ENCODE data around the gene TIMM23B.
"Not testable (repeated sequence)": the region's sequence is repeated elsewhere in the genome, so short reads cannot be mapped to it uniquely, and the experiment has no call there.

TIMM23B gene, protein sequence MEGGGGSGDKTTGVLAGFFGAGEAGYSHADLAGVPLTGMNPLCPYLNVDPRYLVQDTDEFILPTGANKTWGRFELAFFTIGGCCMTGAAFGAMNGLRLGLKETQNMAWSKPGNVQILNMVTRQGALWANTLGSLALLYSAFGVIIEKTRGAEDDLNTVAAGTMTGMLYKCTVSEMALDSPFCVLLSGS

DNA sequence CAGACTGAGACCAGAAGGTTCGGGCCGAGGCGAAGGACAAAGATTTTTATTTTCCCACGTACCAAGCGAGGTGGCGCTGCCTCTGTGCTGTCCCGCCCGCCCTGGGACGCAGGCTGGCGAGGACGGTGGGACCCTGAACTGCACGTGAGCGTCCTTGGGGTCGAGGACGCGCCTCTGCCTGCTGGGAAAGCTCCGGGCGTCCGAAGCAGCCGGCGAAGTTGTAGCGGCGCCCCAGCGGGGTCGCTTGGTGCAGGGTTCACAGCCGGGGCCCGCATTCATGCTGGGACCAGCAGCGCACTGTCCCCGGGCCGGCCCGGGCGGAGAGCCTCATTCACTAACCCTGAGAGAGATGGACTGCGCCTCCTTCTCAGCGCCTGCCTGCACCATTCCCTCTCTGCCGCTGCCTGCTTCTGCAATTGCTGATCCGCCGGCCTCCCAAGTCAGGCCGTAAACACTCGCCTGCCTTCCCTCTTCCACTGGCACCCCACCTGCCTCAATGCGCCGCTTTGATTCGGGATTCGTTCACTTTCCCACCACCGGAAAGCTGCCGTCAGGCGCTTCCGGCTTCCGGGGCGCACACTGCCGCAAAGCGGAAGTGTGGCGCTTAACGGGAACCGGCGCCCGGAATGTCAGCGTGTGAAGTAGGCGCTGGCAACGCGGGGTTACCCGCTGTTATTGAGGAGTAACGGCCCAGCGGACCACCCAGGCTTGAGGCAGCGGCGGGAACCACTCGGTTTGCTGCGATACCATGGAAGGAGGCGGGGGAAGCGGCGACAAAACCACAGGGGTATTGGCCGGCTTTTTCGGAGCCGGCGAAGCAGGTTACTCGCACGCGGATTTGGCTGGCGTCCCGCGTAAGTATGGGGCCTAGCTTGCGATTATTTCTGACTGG lies at the start of gene TIMM23B, which contains the start of gene PARG:
TIMM23B (plus strand) TSS at position 607 of the 892 bp plus-strand sequence; CDS start at position 749, 142 bp downstream.
PARG (minus strand) TSS at position 581 of the 892 bp plus-strand sequence; CDS start at position 279, 302 bp downstream.
- peak; percentile 12 to 74 for DNase-seq

DNA sequence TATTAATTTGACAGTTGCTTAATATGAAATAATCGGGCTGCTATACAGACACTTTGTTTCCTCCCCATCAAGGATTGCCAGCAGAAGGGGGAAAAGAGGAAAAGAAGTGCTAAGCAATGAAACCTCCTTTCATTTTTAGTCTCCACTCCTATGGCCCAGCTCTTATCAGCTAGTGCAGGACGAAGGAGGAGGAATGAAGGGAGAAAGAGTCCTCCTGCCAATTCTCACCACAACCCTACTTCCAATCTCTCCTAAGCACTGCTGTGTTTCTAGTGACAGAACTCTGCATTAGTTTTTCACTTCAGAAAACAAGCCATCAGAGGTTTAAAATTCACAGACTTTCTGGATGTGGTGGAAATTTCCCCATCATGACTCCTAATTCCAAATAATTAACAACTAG lies 41.9 kb upstream of the TIMM23B start:
- not testable (repeated sequence) for DNase-seq

DNA sequence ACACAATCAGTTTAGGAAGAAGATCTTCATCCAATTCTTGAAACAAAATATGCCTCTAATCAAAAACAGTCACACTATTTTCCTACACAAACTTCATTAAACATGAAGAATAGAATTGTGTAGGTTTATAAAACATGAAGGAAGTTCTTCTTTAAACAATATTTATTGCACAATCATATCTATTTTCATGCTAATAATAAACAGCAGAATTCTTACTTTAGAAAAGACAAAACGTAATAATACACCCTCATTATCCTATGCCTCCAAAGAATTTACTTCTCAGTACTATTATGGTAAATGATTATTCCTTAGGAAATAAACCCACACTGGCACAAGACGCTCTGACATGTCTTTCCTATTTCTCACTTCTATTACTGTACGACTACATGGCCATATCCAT lies 41.4 kb upstream of the TIMM23B start:
- DNase-seq: not testable (repeated sequence)

DNA sequence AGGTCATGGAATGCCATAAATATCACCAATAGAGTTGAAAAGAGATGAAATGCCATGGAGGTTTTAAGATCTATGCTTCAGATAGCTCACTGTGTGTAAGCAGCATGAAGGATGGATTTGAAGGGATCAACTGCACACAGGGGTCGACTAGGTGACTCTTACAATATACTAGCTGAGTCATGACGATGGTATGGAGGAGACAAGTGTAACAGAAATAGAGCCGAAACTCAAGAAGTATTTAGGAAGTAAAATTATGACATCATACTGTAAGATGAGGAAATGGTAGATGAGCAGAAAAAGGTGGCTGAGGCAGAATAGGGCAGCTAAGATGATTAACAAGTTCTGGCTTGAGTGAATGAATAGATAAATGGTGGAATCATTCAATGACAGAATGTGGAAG lies 38.0 kb upstream of the TIMM23B start:
- DNase-seq: not testable (repeated sequence)

DNA sequence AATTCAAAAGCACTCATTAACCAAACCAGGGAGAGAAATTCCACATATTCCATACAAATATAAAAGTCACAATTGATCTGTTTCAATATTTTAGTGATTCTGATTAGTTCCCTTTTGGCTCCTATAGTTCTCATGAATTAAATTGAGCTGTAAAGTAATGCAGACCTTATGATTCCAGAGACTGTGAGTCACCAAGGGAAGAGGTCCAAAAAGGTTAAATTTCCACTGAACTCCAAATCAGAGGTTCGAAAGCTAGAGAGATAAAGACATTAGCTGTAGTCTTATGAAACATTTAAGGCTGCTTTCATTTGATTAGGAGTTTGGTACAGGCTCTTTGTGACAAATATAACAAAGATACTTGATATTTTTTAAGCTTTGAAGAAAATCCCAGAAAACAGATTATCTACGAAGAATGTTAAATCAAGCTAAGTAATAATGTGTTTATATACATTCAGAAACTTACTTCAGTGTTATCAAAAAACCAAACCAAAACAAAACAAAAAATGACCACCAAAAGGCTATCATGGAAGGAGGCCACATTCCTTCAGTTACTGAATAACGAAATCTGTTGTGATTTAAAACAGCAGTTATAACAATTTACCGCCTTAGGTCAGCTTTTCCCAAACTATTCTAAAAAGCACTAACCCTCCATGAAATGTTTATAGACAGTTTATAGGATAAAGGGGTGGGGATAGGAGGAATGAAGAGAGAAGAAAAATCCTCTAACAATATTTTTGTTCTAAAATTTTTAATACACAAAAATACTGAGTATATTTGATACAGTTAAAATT lies 33.4 kb upstream of the TIMM23B start:
- DNase-seq: not testable (repeated sequence)

DNA sequence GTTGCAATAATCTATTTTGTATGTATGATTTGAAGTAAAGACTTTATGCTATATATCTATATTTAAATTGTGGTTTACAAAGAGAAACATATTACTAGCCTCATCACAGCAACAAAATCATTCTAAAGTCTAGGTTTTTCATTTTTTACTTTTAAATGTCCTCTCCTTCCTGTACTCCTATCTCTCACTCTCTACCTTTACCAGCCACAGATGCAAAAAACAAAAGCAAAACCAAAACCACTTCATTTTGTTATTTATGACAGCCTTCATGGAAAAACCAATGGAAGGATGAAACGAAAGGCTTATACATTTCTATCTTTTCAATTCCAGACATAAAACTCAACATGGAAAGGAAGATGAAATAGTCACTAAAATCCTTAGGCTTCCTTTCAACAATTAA lies 31.6 kb upstream of the TIMM23B start:
- not testable (repeated sequence) for DNase-seq

DNA sequence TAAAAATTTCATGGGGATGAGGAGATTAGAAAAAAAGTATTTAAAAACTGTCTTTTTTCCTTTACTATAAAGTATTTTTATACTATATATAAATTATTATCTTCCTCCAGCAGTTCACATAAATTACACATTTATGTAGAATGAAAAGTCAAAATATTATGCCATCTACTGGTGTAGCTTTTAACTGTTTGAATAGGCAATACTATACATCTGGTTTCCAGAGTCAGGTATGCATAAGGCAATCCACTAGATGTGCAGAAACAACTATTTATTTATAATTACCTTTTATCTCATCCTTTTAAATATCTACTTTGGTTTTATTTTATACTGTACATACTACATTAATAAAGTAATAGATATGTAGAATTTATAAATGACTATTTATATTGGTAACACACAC lies 25.4 kb upstream of the TIMM23B start:
- not testable (repeated sequence) for DNase-seq

DNA sequence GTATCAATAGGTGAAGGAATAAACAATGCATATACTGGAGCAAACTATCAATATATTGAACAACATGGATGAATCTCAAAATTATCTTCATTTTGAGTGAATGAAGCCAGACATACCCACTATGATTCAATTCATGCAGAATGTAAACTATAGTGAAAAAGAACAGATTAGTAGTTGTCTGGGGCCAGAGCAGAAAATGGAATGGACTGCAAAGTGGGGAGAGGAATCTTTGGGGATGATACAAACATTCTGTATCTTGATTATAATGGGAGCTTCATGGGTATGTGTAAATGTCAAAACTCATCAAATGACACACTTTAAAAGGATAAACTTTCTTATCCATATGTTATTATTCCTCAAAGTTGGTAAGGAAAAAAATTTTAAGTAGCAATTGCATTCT lies 23.9 kb upstream of the TIMM23B start:
- DNase-seq: not testable (repeated sequence)

DNA sequence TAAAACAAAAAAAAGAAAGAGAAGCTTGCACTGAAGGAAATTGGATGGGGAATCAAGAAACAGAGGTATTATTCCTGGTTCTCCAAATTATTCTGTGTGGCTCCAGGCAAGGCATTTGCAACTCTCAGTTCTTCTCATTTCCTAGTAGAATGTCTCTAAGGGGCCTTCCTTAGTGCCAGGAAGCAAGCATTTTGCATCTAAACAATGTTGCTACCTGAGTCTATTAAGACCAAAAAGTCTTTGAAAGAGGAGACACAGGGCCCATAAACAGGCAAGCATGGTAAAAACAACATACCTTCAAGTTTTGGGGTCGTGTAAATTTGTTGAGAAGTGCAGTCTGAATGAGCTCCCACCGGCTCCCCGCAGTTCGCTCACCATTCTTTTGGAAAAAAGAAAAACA lies 19.8 kb upstream of the TIMM23B start:
- DNase-seq: not testable (repeated sequence)

DNA sequence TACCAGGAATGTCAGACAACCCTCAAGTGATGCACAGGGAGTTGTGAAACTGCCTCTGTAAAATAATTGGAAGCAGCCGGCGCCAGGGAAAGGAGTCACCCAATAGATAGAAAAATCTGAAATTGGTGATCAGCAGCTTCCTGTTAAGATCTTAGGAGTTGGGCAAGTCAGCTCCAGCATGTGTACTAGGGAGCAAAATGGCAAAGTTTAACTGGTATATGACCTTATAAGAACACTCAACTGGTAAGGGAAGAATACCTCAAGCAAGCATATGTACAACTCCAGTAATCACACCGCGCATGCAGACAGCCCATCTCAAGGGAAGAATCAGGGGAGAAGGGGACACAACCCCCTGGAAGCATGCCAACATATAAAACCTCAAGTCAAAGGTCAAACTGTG lies 18.3 kb upstream of the TIMM23B start:
- DNase-seq: not testable (repeated sequence)

DNA sequence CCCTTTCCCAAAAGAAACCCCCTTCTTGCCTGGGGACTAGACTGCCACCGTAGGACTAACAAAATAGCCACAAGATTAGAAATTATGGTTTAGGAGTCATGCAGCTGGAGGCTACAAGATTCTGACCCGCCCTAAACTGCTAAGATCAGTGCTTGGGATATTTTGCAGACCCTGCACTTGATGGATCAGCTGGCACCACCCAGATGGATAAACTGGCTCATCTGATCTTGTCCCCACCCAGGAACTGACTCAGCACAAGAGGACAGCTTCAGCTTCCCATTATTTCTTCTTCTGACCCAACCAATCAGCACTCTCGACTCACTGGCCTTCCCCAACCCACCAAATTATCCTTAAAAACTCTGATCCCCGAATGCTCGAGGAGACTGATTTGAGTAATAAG lies 10.6 kb upstream of the TIMM23B start:
- DNase-seq: not testable (repeated sequence)

DNA sequence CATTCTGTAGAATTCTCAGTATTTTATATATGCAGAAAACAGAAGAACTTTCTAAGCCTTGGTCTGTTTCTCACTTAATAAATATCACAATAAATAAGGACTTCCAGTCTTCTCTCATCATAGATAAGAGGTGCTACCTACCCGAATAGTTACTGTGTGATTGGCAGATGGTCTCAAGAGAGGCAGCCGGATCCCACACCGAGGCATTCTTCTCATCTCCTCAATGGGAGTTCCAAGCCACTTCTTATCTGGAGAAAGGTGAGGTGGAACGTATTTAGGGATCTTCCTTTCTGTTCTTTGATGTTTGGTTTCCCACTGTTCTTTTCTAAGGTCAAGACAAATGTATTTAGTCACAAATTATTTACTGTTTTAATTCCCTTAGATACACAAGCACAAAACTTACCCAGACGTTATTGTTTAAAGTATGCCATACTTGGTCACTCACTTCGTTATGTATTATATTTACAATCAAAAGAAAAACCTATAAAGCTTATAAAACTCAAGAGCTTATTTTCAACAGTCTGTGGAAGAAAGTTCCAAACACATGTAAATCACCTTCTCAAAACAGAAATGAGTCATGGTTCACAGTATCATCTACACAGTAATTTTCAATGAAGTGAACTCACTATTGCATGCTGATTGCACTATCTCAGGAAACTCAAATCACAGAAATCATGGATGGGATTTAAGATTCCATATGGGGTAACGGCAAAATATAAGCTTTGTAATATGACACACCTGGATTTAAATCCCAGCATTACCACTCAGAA lies 9.7 kb upstream of the TIMM23B start:
- not testable (repeated sequence) for DNase-seq

DNA sequence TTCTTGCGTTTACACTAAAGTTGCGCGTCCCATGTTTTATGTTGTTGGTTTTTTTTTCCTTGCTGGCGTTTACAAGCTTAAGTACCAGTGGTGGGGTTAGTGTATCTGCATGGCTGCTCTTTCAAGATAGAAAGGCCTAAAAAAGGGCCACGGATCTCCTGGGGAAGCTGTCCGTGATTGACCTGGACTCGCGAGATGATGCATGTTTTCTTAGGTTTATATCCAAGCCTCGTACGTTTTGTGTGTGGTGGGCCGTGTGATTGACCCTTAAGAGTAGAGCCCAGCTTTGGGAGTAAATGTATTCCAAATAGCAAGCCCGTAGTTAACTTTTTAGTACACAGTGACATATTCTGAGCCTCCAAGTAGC lies 469 bp downstream of the TIMM23B start:
- not testable (repeated sequence) for DNase-seq

DNA sequence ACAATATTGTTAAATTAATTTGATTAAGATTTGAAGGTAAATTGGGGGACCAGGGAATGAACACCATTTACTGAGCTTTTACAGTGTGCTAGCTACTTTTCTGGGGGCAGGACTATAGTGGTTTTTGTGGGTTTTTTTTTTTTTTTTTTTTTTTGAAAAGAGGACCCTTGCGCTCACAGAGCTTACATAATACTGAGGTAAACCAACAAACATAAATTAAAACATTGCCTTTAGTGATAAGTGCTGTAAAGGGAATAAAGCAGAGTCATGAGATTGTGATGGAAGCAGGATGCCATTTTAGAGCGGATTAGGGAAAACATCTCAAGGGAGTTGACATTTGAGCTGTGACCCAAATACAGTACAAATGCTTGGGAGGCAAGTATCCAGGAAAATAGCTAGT lies 1.8 kb downstream of the TIMM23B start:
- DNase-seq: not testable (repeated sequence)

DNA sequence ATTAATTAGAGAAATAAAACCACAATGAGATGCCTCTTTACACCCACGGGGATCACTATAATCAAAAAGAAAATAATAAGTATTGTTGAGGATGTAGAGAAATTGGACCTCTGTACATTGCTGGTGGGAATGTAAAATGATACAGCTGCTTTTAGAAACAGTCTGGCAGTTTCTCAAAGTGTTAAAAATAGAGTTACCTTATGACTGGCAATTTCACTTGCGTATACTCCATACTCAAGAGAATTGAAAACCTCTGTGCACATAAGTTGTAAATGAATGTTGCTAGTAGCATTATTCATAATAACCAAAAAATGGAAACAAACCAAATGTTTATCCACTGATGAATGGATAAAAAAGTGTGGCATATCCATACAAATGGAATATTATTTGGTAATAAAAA lies 6.3 kb downstream of the TIMM23B start:
- not testable (repeated sequence) for DNase-seq

DNA sequence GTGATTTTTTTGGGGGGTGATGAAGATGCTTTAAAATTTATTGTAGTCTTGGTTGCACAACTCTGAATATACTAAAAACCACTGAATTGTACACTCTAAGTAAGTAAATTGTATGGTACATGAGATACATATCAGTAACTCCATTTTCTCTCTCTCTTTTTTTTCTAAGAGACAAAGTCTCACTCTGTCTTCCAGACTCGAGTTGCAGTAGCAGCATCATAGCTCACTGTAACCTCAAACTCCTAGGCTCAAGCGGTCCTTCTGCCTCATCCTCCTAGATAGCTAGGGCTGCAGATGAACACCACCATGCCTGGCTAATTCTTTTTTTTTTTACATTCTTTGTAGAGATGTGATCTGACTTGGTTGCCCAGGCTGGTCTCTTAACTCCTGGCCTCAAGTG lies 6.9 kb downstream of the TIMM23B start:
- not testable (repeated sequence) for DNase-seq

DNA sequence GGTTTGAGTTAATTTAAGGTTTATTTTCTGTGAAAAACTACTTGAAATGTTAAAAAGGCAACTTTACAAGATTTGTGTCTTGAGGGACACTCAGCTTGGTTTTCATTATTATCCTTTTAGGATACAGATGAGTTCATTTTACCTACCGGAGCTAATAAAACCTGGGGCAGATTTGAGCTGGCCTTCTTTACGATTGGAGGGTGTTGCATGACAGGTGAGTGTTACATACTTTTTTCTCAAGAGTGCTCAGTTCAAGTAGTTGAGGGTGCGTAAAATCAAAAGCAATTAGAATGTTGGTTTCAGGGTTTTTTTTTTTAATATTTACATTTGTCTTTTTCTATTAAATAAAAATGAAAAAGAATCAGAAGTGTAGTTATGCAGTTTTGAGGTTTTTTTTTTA lies 10.2 kb downstream of the TIMM23B start:
- not testable (repeated sequence) for DNase-seq

DNA sequence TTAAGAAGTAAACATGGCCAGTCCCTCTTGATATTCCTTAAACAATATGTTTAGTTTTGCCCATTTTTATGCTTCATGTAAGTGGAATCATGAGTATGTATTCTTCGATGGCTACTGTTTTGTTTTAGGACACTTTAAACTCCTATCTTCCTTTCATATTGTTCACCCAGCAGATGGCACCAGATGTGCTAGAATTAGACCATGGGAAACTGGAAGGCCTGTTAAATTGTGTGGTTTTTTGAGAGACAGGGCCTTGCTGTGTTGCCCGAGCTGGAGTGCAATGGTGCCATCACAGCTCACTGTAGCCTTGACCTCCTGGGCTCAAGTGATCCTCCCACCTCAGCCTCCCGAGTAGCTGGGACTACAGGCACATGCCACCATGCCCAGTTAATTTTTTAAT lies 11.3 kb downstream of the TIMM23B start:
- not testable (repeated sequence) for DNase-seq

DNA sequence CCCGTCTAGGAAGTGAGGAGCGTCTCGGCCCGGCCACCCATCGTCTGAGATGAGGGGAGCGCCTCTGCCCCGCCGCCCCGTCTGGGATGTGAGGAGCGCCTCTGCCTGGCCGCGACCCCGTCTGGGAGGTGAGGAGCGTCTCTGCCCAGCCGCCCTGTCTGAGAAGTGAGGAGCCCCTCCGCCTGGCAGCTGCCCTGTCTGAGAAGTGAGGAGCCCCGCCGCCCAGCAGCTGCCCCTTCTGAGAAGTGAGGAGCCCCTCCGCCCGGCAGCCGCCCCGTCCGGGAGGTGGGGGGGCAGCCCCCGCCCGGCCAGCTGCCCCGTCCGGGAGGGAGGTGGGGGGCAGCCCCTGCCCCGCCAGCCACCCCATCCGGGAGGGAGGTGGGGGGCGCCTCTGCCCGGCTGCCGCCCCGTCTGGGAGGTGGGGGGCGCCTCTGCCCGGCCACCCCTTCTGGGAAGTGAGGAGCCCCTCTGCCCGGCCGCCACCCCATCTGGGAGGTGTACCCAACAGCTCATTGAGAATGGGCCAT lies 28.5 kb downstream of the TIMM23B start:
- DNase-seq: not testable (repeated sequence)

DNA sequence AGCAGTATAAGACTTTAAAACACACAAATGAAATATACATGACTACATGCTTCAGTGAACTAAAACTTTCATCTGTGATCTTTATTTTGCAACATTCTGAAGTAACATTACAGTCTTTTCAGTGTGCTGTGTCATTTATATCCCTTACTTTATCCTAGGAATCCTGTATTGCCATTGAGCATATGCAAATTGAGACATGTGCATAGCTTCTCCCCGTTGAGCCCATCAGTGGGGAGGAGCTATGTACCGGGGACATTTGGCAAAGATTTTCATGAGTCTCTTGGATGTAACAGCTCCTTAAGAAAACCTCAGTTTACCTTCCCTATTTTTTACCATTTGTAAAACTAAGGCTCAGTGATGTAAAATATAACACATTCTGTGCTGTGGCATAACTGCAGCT lies 29.6 kb downstream of the TIMM23B start:
- DNase-seq: not testable (repeated sequence)

DNA sequence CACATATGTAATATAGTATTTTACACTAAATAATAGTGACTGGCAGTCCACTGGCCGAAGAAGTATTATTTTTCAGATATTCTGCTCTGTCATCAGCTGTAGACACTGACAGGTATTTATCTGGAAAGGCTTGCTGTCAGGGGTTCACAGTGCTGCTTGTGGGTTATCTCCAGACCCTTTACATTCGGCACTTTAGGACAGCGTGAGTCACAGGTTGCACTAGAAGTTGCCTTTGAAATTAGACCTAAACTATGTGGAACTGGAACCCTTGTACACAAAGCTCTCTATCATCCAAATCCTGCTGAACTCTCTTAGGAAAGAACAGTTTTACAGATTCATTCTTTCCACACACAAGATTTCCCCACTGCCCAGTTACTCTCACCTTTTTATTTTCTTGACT lies 30.2 kb downstream of the TIMM23B start:
- DNase-seq: not testable (repeated sequence)

DNA sequence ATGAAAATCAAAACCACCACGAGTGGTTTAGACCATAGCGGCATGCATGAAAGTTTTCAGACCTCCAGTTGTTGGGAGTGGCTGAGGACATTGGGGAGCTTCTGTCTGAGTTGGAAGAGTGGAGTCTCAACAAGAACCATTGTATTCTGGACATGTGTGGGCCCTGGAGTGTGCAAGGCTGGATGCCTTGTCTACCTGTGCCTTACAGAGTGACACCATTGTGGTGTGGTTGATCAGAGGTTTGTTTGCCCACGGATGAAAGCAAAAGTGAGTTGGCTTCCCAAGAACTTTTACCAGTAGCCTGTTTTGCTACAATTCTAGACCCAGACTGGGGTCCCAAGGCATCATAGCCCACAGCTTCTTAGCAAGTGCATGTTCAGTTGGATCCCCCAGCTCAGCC lies 35.9 kb downstream of the TIMM23B start:
- DNase-seq: not testable (repeated sequence)
